ENCODE data around the gene ALDH1L2.

DNA sequence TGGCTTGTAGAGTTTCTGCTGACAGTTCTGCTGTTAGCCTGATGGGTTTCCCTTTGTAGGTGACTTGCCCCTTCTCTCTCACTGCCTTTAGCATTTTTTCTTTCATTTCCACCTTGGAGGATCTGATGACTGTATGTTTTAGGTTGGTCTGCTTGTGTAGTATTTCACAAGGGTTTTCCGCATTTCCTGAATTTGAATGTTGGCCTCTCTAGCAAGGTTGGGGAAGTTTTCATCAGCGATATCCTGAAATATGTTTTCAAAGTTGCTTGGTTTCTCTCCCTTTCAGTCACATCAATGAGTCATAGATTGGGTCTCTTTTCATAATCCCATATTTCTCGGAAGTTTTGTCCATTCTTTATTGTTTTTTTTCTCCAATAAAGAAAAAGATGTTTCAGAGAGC lies 86.7 kb downstream of the ALDH1L2 start:
- TF ChIP-seq GATA3 (IDR thresholded peaks at IDR 0.05; ENCODE audit: low read depth, low read length) (no peak), GATA2 (IDR thresholded peaks at IDR 0.05; ENCODE audit: low read depth, low read length) (no peak)

Data from SH-SY5Y (cell line).